GM12891 (cell line): Measurements from ENCODE around the gene OTUB1.

Experiments used
- PAX5 ChIP-seq: IDR thresholded peaks from 2 replicates; pipeline ENCODE4 v1.6.1; 2011; ENCODE audit warnings: low read length, moderate library complexity, mild to moderate bottlenecking; ENCODE audit not compliant: insufficient read depth, severe bottlenecking
- POLR2A ChIP-seq: IDR thresholded peaks from 2 replicates; pipeline ENCODE4 v1.6.1; 2011; ENCODE audit warnings: low read depth, low read length, control low read depth
- POLR2AphosphoS5 ChIP-seq: IDR thresholded peaks from 2 replicates; pipeline ENCODE4 v1.6.1; 2011; ENCODE audit warnings: low read depth, low read length, control low read depth
- SPI1 ChIP-seq: IDR thresholded peaks from 2 replicates; pipeline ENCODE4 v1.6.1; 2011; ENCODE audit warnings: low read depth, low read length, control low read depth
- TAF1 ChIP-seq: IDR thresholded peaks from 2 replicates; pipeline ENCODE4 v1.6.1; 2011; ENCODE audit warnings: low read depth, low read length, control low read depth

DNA sequence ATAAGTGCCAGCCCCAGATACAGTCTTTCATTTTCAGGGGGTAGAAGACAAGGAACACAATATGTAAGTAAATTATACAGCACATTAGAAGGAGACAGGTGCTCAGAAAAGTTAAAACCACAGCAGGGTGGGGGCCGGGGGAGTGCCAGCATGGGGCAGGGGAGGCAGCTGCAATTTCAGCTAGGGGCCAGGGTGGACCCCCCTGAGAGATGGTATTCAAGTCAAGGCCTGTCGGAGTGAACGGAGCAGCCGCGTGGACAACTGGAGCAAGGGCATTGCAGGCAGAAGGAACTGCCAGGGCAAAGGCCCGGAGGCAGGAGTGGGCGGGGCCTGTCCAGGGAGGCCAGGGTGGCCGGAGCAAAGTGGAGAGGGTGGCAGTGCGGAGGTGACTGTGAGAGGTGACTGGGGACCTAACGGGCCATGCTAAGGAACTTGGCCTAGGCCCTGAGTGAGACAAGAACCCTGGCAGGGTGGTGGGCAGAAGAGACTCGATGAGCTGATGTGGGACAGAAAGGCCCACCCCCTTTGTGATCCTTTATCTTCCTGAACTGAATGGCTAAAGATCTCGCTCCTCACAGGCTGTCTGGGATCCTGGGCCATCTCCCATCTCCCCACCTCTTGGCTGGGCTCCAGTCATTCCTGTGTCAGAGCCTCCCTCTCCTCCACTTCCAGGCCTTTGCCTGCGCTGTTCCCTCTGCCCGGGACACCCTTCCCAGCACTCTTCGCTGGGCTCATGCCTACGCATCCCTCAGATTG is 27.1 kb downstream of the OTUB1 start:
- no peak for TF ChIP-seq PAX5
- no peak for TF ChIP-seq POLR2AphosphoS5
- TF ChIP-seq POLR2A = no peak
- no peak for TF ChIP-seq SPI1
- no peak for TF ChIP-seq TAF1
